RWPE2 (cell line): ENCODE measurements around the gene FGD4.

Experiments
- ATAC-seq: fragments of 200-7000 bp; cut with Tn5 transposase; 3 replicates; pipeline ENCODE4 v1.9.1; 2021; ENCODE audit warnings: low read depth
- DNase-seq: peaks from one replicate; pipeline ENCODE4 v3.0.0-alpha.2; 2020; ENCODE audit warnings: low spot score
- H3K27ac ChIP-seq: fragments of 450-650 bp; 2 replicates; pipeline ENCODE4 v1.5.1; 2017; ENCODE audit warnings: mild to moderate bottlenecking; ENCODE audit not compliant: poor library complexity, severe bottlenecking
- H3K27me3 ChIP-seq: fragments of 250-450 bp; sonication (Bioruptor Pico); 2 replicates; pipeline ENCODE4 v1.5.1; 2021; ENCODE audit warnings: mild to moderate bottlenecking, moderate library complexity; ENCODE audit not compliant: insufficient read depth, poor library complexity, severe bottlenecking
- H3K36me3 ChIP-seq: fragments of 250-450 bp; sonication (Bioruptor Pico); 2 replicates; pipeline ENCODE4 v1.5.1; 2020; ENCODE audit warnings: low read depth, mild to moderate bottlenecking, moderate library complexity
- H3K4me1 ChIP-seq: fragments of 250-450 bp; sonication (Bioruptor Pico); 2 replicates; pipeline ENCODE4 v1.5.1; 2021; ENCODE audit warnings: mild to moderate bottlenecking, moderate library complexity; ENCODE audit not compliant: insufficient read depth, poor library complexity, severe bottlenecking
- H3K4me3 ChIP-seq: fragments of 250-450 bp; sonication (Bioruptor Pico); 2 replicates; pipeline ENCODE4 v1.5.1; 2021; ENCODE audit warnings: mild to moderate bottlenecking, moderate library complexity; ENCODE audit not compliant: severe bottlenecking
- H3K9me3 ChIP-seq: fragments of 250-450 bp; sonication (Bioruptor Pico); 2 replicates; pipeline ENCODE4 v1.5.1; 2021; ENCODE audit warnings: mild to moderate bottlenecking, moderate library complexity; ENCODE audit not compliant: severe bottlenecking
- CTCF ChIP-seq: fragments of 450-650 bp; IDR thresholded peaks from one replicate; pipeline ENCODE4 v1.5.1; 2017; ENCODE audit warnings: mild to moderate bottlenecking, moderate library complexity; ENCODE audit not compliant: poor library complexity, severe bottlenecking

The FGD4 gene

GRCh38 chr12:32450768-32451167 is 51.4 kb downstream of the FGD4 start:
- peak overlapping the region; percentile 96 for H3K27ac ChIP-seq
- H3K36me3 ChIP-seq: 0 out of 2 replicates have a peak, but pooled peaks cover 3% of the 10 kb centered on the region
- no peaks in the 10 kb centered on the region for H3K27me3 ChIP-seq
- TF ChIP-seq CTCF: no peak
- ATAC-seq (no peak), DNase-seq (no peak)
- H3K9me3 ChIP-seq: no peaks in the 10 kb centered on the region
- H3K4me3 ChIP-seq: no peak overlapping the region
- peaks cover 62% of the 10 kb centered on the region for H3K4me1 ChIP-seq

GRCh38 chr12:32451816-32452215 is 52.5 kb downstream of the FGD4 start:
- peak overlapping the region; percentile 96 for H3K27ac ChIP-seq
- no peaks in the 10 kb centered on the region for H3K9me3 ChIP-seq
- DNase-seq: no peak
- H3K4me1 ChIP-seq: peaks cover 61% of the 10 kb centered on the region
- no peak for ATAC-seq
- TF ChIP-seq CTCF: no peak
- no peaks in the 10 kb centered on the region for H3K27me3 ChIP-seq
- H3K36me3 ChIP-seq: no peaks in the 10 kb centered on the region
- H3K4me3 ChIP-seq: no peak overlapping the region

GRCh38 chr12:32454075-32454474 is 54.7 kb downstream of the FGD4 start:
- DNase-seq (no peak), ATAC-seq (peak; percentile 89)
- H3K4me1 ChIP-seq: peaks cover 54% of the 10 kb centered on the region
- no peaks in the 10 kb centered on the region; the same call in 1 of the 2 replicates for H3K36me3 ChIP-seq
- TF ChIP-seq CTCF: no peak
- no peaks in the 10 kb centered on the region for H3K27me3 ChIP-seq
- peak overlapping the region; percentile 96 for H3K27ac ChIP-seq
- H3K9me3 ChIP-seq: no peaks in the 10 kb centered on the region
- H3K4me3 ChIP-seq: no peak overlapping the region

GRCh38 chr12:32454866-32455265 is 55.5 kb downstream of the FGD4 start:
- peaks cover 54% of the 10 kb centered on the region for H3K4me1 ChIP-seq
- DNase-seq: no peak
- TF ChIP-seq CTCF: no peak
- no peaks in the 10 kb centered on the region; the same call in 1 of the 2 replicates for H3K36me3 ChIP-seq
- peak overlapping the region; percentile 96 for H3K27ac ChIP-seq
- ATAC-seq: no peak
- no peaks in the 10 kb centered on the region for H3K9me3 ChIP-seq
- no peak overlapping the region for H3K4me3 ChIP-seq
- H3K27me3 ChIP-seq: no peaks in the 10 kb centered on the region

DNA sequence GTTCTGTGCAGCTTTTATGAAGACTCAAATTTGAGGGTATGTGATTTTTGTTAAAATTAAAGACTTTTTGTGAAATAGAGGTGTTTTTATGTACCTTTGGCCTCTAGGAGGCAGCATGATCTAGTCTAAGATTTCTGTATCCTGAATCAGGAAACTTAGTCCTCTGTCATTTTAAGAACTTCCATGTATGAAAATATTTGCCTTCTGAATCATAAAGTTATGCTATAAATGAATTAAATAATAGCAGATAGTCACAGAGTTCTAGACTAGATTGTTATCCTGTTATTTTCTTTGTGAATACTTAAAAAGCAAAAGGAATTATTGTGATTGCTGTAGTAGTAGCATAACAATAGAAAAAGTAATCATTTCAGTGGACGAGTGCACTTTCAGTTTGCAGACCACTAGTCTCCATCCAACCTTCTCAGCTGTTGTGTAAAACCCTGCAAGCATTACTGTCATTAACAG is 56.3 kb downstream of the FGD4 start:
- Histone ChIP-seq H3K27me3 (no peaks in the 10 kb centered on the region), H3K27ac (peak overlapping the region; percentile 96), H3K4me1 (peaks cover 52% of the 10 kb centered on the region), H3K4me3 (peak overlapping the region; percentile 14), H3K9me3 (no peaks in the 10 kb centered on the region), H3K36me3 (peaks cover 2% of the 10 kb centered on the region; the same call in 1 of the 2 replicates)
- no peak for DNase-seq
- ATAC-seq: peak; percentile 53
- peak; percentile 91 for TF ChIP-seq CTCF
